HFF-Myc (cell line): ENCODE data around the gene TBC1D21.
"Not testable (repeated sequence)": the region's sequence is repeated elsewhere in the genome, so short reads cannot be mapped to it uniquely, and the experiment has no call there.

Experiments
- DNase-seq: peaks from one replicate; pipeline ENCODE4 v3.0.0-alpha.2; 2011; ENCODE audit warnings: low read depth; ENCODE audit errors: extremely low read depth
- H3K4me3 ChIP-seq: replicated peaks from 2 replicates; pipeline ENCODE4 v1.5.1; 2011; ENCODE audit warnings: low read depth, mild to moderate bottlenecking, control low read depth, low read length
- CTCF ChIP-seq: IDR thresholded peaks from 2 replicates; pipeline ENCODE4 v1.5.1; 2012; ENCODE audit warnings: mild to moderate bottlenecking, low read depth, low read length, control low read depth; ENCODE audit errors: missing control alignments

Gene TBC1D21

GRCh38 chr15:73934281-73934680, 60.9 kb downstream of the TBC1D21 start:
- no peak overlapping the region for H3K4me3 ChIP-seq
- TF ChIP-seq CTCF = no peak

GRCh38 chr15:73935547-73935946, 62.2 kb downstream of the TBC1D21 start:
- no peak for TF ChIP-seq CTCF
- no peak overlapping the region for H3K4me3 ChIP-seq
- DNase-seq = no peak

More at GRCh38 chr15:73934281-73934680, 60.9 kb downstream of the TBC1D21 start:
- DNase-seq = no peak

- no peak overlapping the region for H3K4me3 ChIP-seq
- no peak for DNase-seq
- peak; percentile 4 for TF ChIP-seq CTCF
These were observed 62.8 kb downstream of the TBC1D21 start for GRCh38 chr15:73936181-73936580.

- DNase-seq = no peak
- no peak overlapping the region for H3K4me3 ChIP-seq
- no peak for TF ChIP-seq CTCF
These were observed 63.4 kb downstream of the TBC1D21 start for GRCh38 chr15:73936588-73937290.

- no peak overlapping the region for H3K4me3 ChIP-seq
- no peak for DNase-seq
- TF ChIP-seq CTCF = no peak
These were observed 63.9 kb downstream of the TBC1D21 start for GRCh38 chr15:73937296-73937695.

GRCh38 chr15:73937726-73938125, 64.4 kb downstream of the TBC1D21 start:
- no peak for DNase-seq
- no peak overlapping the region for H3K4me3 ChIP-seq
- TF ChIP-seq CTCF = no peak

- not testable (repeated sequence) for H3K4me3 ChIP-seq, DNase-seq
These were observed 65.2 kb downstream of the TBC1D21 start for GRCh38 chr15:73938516-73938915.
